GM12878 (cell line): Measurements from ENCODE around the gene BNIP3. TPM values are rescaled to one million over a fixed set of nuclear protein-coding genes. Genes with fewer than 3 reads are reported as not detected.

Experiments
- ATAC-seq: fragments of 200-7000 bp; cut with Tn5 transposase; 3 replicates; pipeline ENCODE4 v1.9.1; 2020; ENCODE audit warnings: mild to moderate bottlenecking, moderate library complexity
- BruUV-seq: library from RNA; stranded (reverse); fragments of 400-500 nt; replicated peaks from 2 replicates; lab custom pipeline; 2021; lab: Mats Ljungman, UMichigan
- CTCF ChIA-PET: fragments of 300-600 bp; sonication (Branson Sonifier 250); formaldehyde crosslinking; extraction: SDS; loops from one replicate; lab custom pipeline; 2021; ENCODE audit warnings: inconsistent platforms; lab: Yijun Ruan, JAX
- POLR2A ChIA-PET: fragments of 350-600 bp; formaldehyde crosslinking; extraction: SDS; loops from one replicate; lab custom pipeline; 2021; ENCODE audit warnings: inconsistent platforms; lab: Charles Lee
- RAD21 ChIA-PET: fragments of 300-600 bp; sonication (Branson Sonifier 250); formaldehyde crosslinking; loops from one replicate; lab custom pipeline; 2023; ENCODE audit warnings: antibody characterized with exemption; ENCODE audit not compliant: unreplicated experiment; lab: Charles Lee
- SMC1A ChIA-PET: fragments of 300-600 bp; sonication (Branson Sonifier 250); formaldehyde crosslinking; loops from one replicate; lab custom pipeline; 2023; ENCODE audit not compliant: unreplicated experiment, uncharacterized antibody; lab: Charles Lee
- DNase-seq: peaks from one replicate; pipeline ENCODE4 v3.0.0-alpha.2; 2011; ENCODE audit warnings: low read depth, low spot score
- FAIRE-seq: peaks from 3 replicates; lab custom pipeline; 2011; peaks lifted over from hg19 to GRCh38; lab: Jason Lieb, UNC
- H2AFZ ChIP-seq: 2 replicates; pipeline ENCODE4 v1.6.0; 2011; ENCODE audit warnings: low read depth, low read length, control low read depth; ENCODE audit not compliant: control insufficient read depth
- H3K27ac ChIP-seq: 2 replicates; pipeline ENCODE4 v1.5.1; 2011; ENCODE audit warnings: control low read depth; ENCODE audit not compliant: control insufficient read depth, insufficient read depth
- H3K27me3 ChIP-seq, 2 experiments: replicated peaks in 1 of 2; 2 replicates each; pipeline versions ENCODE4 v1.6.0 to v1.6.1; 2011; ENCODE audit warnings: low read length in 1 of 2; ENCODE audit not compliant: control insufficient read depth in 2 of 2, insufficient read depth in 2 of 2
- H3K36me3 ChIP-seq, 2 experiments: 2 replicates each; pipeline ENCODE4 v1.5.1; 2011; ENCODE audit warnings: low read length in 1 of 2; ENCODE audit not compliant: control insufficient read depth in 2 of 2, insufficient read depth in 2 of 2
- H3K4me1 ChIP-seq: 2 replicates; pipeline ENCODE4 v1.6.1; 2011; ENCODE audit warnings: mild to moderate bottlenecking, low read length, moderate library complexity, mixed read lengths; ENCODE audit not compliant: control insufficient read depth, insufficient read depth
- H3K4me2 ChIP-seq: 2 replicates; pipeline ENCODE4 v1.6.0; 2011; ENCODE audit warnings: control low read depth; ENCODE audit not compliant: control insufficient read depth, insufficient read depth
- H3K4me3 ChIP-seq: fragments of 200-600 bp; sonication (generic); 2 replicates; pipeline ENCODE4 v1.5.1; 2016
- H3K79me2 ChIP-seq: 2 replicates; pipeline ENCODE4 v1.6.0; 2011; ENCODE audit warnings: low read length; ENCODE audit not compliant: control insufficient read depth, insufficient read depth
- H3K9ac ChIP-seq: 2 replicates; pipeline ENCODE4 v1.8.0; 2011; ENCODE audit warnings: low read length, control low read depth, mixed read lengths; ENCODE audit not compliant: control insufficient read depth, insufficient read depth
- H3K9me3 ChIP-seq: replicated peaks from 3 replicates; pipeline ENCODE4 v1.5.1; 2011; ENCODE audit warnings: mild to moderate bottlenecking, low read length; ENCODE audit not compliant: control insufficient read depth, insufficient read depth
- H4K20me1 ChIP-seq: 2 replicates; pipeline ENCODE4 v1.6.0; 2011; ENCODE audit not compliant: control insufficient read depth, insufficient read depth
- CHD2 ChIP-seq: IDR thresholded peaks from 2 replicates; pipeline ENCODE4 v1.6.1; 2011; ENCODE audit warnings: low read depth, low read length, improper control_type of control experiment, borderline replicate concordance
- EP300 ChIP-seq, 2 experiments: fragments of 150-350 bp in 1 of 2; IDR thresholded peaks; 2 replicates each; pipeline ENCODE4 v1.6.1; 2011 to 2012; ENCODE audit warnings: low read depth in 2 of 2, low read length in 2 of 2, borderline replicate concordance in 1 of 2, improper control_type of control experiment in 1 of 2, inconsistent platforms in 1 of 2; ENCODE audit not compliant: control insufficient read depth in 1 of 2
- FOXM1 ChIP-seq: IDR thresholded peaks from 2 replicates; pipeline ENCODE4 v1.6.1; 2012; ENCODE audit warnings: low read depth, mild to moderate bottlenecking, inconsistent platforms, low read length, moderate library complexity
- IKZF2 ChIP-seq, 2 experiments: fragments of 450-650 bp; IDR thresholded peaks; 2 replicates each; pipeline ENCODE4 v1.6.1; 2017; ENCODE audit warnings: mild to moderate bottlenecking in 2 of 2, moderate library complexity in 2 of 2
- NFYA ChIP-seq: IDR thresholded peaks from 2 replicates; pipeline ENCODE4 v1.6.1; 2011; ENCODE audit warnings: low read depth, mild to moderate bottlenecking, low read length, improper control_type of control experiment, borderline replicate concordance
- SIX5 ChIP-seq: IDR thresholded peaks from 2 replicates; pipeline ENCODE4 v1.6.1; 2011; ENCODE audit warnings: mild to moderate bottlenecking, low read depth, low read length, moderate library complexity; ENCODE audit not compliant: severe bottlenecking
- TCF12 ChIP-seq: IDR thresholded peaks from 2 replicates; pipeline ENCODE4 v1.6.1; 2011; ENCODE audit warnings: low read depth, mild to moderate bottlenecking, low read length
- TCF7 ChIP-seq: IDR thresholded peaks from 2 replicates; pipeline ENCODE4 v1.6.1; 2014; ENCODE audit warnings: antibody characterized with exemption, borderline replicate concordance
- WRNIP1 ChIP-seq: IDR thresholded peaks from 2 replicates; pipeline ENCODE4 v1.6.1; 2011; ENCODE audit warnings: low read depth, low read length, improper control_type of control experiment, borderline replicate concordance
- ZNF217 ChIP-seq: fragments of 450-650 bp; IDR thresholded peaks from 2 replicates; pipeline ENCODE4 v1.6.1; 2017; ENCODE audit warnings: antibody characterized with exemption, mild to moderate bottlenecking
- WGBS: methylation state at CpG from one replicate; pipeline ENCODE4 v1.1.6; 2016; ENCODE audit warnings: low lambda C conversion rate; ENCODE audit not compliant: insufficient replicate concordance, insufficient coverage; ENCODE audit errors: missing lambda C conversion rate; 5-methylcytosine and 5-hydroxymethylcytosine counted together
- in situ Hi-C: fragments of 300-500 bp; cut with MboI; formaldehyde crosslinking; loops from 9 replicates; pipeline ENCODE4 v1.14.3; 2018; ENCODE audit warnings: mixed read lengths
- intact Hi-C: fragments of 100-400 bp; cut with micrococcal nuclease; formaldehyde crosslinking; loops from one replicate; pipeline ENCODE4 v1.14.2; 2022; ENCODE audit not compliant: unreplicated experiment
- polyA plus RNA-seq, 11 experiments: library from polyadenylated mRNA; depleted of rRNA in 4 of 11; unstranded in 6 of 11; stranded (reverse) in 5 of 11; fragments of >200 nt; fragmentation: Nextera tagmentation in 4 of 11; fragmentation: Illumina TruSeq in 1 of 11; extraction: Ambion mirVana in 4 of 11; extraction: Trizol in 1 of 11; gene quantifications; 1 replicate in 1 of 11; 2 replicates in 10 of 11; pipeline versions ENCODE4 v1.2.1 to v1.2.3, GENCODE V29; 2011 to 2016; ENCODE audit warnings: inconsistent platforms in 2 of 11, missing spikeins in 2 of 11, low read depth in 1 of 11
- total RNA-seq, 4 experiments: library from RNA; depleted of rRNA in 3 of 4; stranded (reverse); fragments of >200 nt in 3 of 4; fragmentation: Illumina TruSeq in 1 of 4; extraction: Trizol in 1 of 4; gene quantifications; 2 replicates each; pipeline versions ENCODE4 v1.2.1 to v1.2.3, GENCODE V29; 2013 to 2021
- TF ChIP-seq, protein P1 (sequence below): fragments of 450-650 bp; IDR thresholded peaks from 2 replicates; pipeline ENCODE4 v1.6.1; 2017; ENCODE audit warnings: borderline replicate concordance
- TF ChIP-seq, protein P2 (sequence below): IDR thresholded peaks from 2 replicates; pipeline ENCODE4 v1.6.1; 2012; ENCODE audit warnings: low read depth, low read length, improper control_type of control experiment
- TF ChIP-seq, protein P3 (sequence below): fragments of 450-650 bp; IDR thresholded peaks from 2 replicates; pipeline ENCODE4 v1.6.1; 2018; ENCODE audit warnings: mild to moderate bottlenecking, low read depth, moderate library complexity; ENCODE audit not compliant: partially characterized antibody
- TF ChIP-seq, protein P4 (sequence below): IDR thresholded peaks from 2 replicates; pipeline ENCODE4 v1.6.1; 2011; ENCODE audit warnings: borderline replicate concordance, low read depth, mild to moderate bottlenecking, moderate library complexity, mixed read lengths, low read length; ENCODE audit not compliant: insufficient read depth; ENCODE audit errors: extremely low read length

The BNIP3 gene
- total and polyA plus RNA-seq, 10 of the 15 experiments (the other 5 are each of a cell fraction or from before 2014, with no cell fraction given): 7.7 to 122 (median 29.9) TPM

DNA sequence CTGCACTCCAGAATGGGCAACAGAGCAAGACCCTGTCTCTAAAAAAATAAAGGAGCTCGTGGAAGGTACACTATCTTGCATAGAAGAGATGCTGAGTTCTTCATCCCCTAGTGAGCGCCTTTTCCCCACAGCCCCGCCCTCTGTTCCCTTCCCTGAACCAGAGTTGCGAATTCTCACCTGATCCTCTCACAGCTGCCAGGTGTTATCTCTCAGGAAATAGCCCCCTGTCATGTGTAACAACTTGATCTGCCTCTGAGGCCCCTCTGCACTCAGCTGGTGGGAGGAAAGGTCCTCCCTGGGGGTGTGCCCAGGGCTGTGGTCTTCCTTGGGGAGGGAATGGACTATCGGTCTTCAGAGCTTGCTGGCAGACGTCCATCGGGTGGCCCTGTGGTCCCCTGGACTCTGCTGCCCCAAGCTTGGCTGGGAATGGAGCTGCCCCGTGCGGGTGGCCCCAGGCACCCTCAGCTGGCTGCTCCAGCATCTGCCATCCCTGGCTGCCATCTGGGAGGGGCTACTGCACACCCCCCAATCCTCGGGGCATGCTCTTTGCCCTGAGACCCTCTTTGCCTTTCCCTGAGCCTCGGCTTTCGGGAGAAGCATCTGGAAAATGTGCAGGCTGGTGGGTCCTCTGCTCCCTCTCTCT lies 21.7 kb upstream of the BNIP3 start (continued):
- TF ChIP-seq, protein P1, sequence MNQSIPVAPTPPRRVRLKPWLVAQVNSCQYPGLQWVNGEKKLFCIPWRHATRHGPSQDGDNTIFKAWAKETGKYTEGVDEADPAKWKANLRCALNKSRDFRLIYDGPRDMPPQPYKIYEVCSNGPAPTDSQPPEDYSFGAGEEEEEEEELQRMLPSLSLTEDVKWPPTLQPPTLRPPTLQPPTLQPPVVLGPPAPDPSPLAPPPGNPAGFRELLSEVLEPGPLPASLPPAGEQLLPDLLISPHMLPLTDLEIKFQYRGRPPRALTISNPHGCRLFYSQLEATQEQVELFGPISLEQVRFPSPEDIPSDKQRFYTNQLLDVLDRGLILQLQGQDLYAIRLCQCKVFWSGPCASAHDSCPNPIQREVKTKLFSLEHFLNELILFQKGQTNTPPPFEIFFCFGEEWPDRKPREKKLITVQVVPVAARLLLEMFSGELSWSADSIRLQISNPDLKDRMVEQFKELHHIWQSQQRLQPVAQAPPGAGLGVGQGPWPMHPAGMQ: no peak
- TF ChIP-seq, protein P2, sequence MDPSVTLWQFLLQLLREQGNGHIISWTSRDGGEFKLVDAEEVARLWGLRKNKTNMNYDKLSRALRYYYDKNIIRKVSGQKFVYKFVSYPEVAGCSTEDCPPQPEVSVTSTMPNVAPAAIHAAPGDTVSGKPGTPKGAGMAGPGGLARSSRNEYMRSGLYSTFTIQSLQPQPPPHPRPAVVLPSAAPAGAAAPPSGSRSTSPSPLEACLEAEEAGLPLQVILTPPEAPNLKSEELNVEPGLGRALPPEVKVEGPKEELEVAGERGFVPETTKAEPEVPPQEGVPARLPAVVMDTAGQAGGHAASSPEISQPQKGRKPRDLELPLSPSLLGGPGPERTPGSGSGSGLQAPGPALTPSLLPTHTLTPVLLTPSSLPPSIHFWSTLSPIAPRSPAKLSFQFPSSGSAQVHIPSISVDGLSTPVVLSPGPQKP: no peak
- no peak for TF ChIP-seq ZNF217

DNA sequence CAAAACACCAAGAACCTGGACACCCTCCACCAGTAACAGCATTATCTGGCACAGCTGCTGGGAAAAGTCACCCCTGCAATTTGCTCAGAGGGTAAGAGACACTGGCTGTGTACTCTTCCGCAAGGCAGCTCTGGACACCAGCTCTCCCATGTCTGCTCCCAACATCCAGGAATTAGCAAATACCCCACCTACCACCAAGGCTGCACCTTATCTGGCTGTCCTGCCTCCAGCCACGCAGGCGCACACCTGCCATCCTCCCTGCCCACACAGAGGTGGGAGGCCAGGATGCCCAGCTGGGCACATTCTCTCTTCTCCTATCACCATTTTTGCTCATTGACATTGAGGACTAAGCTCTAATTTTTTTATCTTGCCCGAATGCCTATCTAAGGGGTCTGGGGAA lies 20.3 kb upstream of the BNIP3 start:
- no TSS peak for BruUV-seq
- ChIA-PET POLR2A (no interaction called here), CTCF (interaction anchor here (1.0 to 1.5 kb wide), 2 partner anchors 21 to 146 kb away, joined by 3 read pairs; no protein-coding TSS in a partner anchor), RAD21 (no interaction called here), SMC1A (no interaction called here)
- no peak for DNase-seq
- Histone ChIP-seq H4K20me1 (no peaks in the 10 kb centered on the region), H3K79me2 (no peaks in the 10 kb centered on the region), H3K27ac (no peak overlapping the region), H3K9ac (no peak overlapping the region), H3K4me2 (no peak overlapping the region), H3K36me3 (no peaks in the 10 kb centered on the region), H3K4me3 (no peak overlapping the region), H3K27me3 (peaks cover 0 to 3% of the 10 kb centered on the region in 2 experiments; a peak in 2 of 4 replicates), H2AFZ (no peak overlapping the region), H3K9me3 (no peaks in the 10 kb centered on the region; the same call in 2 of the 3 replicates), H3K4me1 (no peaks in the 10 kb centered on the region)
- FAIRE-seq: no peak
- intact Hi-C loops: no loop called here
- whole genome bisulfite sequencing: 56% methylated on average over 4 of the region's 4 CpGs
- ATAC-seq: no peak
- TF ChIP-seq NFYA (no peak), IKZF2 (IDR thresholded peaks at IDR 0.05) (no peak), TCF12 (no peak), WRNIP1 (no peak), FOXM1 (no peak), EP300 (IDR thresholded peaks at IDR 0.05; ENCODE audit: borderline replicate concordance in 1 of 2, control insufficient read depth in 1 of 2, low read depth in 2 of 2, low read length in 2 of 2) (no peak), SIX5 (no peak), TCF7 (no peak), CHD2 (no peak)
- TF ChIP-seq, protein P3, sequence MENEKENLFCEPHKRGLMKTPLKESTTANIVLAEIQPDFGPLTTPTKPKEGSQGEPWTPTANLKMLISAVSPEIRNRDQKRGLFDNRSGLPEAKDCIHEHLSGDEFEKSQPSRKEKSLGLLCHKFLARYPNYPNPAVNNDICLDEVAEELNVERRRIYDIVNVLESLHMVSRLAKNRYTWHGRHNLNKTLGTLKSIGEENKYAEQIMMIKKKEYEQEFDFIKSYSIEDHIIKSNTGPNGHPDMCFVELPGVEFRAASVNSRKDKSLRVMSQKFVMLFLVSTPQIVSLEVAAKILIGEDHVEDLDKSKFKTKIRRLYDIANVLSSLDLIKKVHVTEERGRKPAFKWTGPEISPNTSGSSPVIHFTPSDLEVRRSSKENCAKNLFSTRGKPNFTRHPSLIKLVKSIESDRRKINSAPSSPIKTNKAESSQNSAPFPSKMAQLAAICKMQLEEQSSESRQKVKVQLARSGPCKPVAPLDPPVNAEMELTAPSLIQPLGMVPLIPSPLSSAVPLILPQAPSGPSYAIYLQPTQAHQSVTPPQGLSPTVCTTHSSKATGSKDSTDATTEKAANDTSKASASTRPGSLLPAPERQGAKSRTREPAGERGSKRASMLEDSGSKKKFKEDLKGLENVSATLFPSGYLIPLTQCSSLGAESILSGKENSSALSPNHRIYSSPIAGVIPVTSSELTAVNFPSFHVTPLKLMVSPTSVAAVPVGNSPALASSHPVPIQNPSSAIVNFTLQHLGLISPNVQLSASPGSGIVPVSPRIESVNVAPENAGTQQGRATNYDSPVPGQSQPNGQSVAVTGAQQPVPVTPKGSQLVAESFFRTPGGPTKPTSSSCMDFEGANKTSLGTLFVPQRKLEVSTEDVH: no peak
- TF ChIP-seq, protein P4, sequence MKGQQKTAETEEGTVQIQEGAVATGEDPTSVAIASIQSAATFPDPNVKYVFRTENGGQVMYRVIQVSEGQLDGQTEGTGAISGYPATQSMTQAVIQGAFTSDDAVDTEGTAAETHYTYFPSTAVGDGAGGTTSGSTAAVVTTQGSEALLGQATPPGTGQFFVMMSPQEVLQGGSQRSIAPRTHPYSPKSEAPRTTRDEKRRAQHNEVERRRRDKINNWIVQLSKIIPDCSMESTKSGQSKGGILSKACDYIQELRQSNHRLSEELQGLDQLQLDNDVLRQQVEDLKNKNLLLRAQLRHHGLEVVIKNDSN: no peak
- in situ Hi-C loops: no loop called here
